HCT116 (cell line): Measurements from ENCODE around the gene KY. TPM values are rescaled to one million over a fixed set of nuclear protein-coding genes. Genes with fewer than 3 reads are reported as not detected.

ENCODE experiments used
- ATAC-seq: fragments of 200-7000 bp; cut with Tn5 transposase; 2 replicates; pipeline ENCODE4 v1.9.1; 2020; ENCODE audit warnings: mild to moderate bottlenecking, moderate library complexity
- BruUV-seq: library from RNA; stranded (reverse); fragments of 400-500 nt; replicated peaks from 2 replicates; lab custom pipeline; 2021; lab: Mats Ljungman, UMichigan
- CTCF ChIA-PET: fragments of 300-600 bp; sonication (Branson Sonifier 250); formaldehyde crosslinking; loops from one replicate; lab custom pipeline; 2021; ENCODE audit warnings: antibody characterized with exemption; lab: Charles Lee
- POLR2A ChIA-PET: fragments of 300-600, 350-600 bp; sonication (Branson Sonifier 250); formaldehyde crosslinking; loops from one replicate; lab custom pipeline; 2021; ENCODE audit warnings: antibody characterized with exemption; lab: Charles Lee
- RAD21 ChIA-PET, 2 experiments: fragments of 300-600 bp; sonication (Branson Sonifier 250); formaldehyde crosslinking; loops; one replicate each; lab custom pipeline; 2023; ENCODE audit warnings: low total read pairs in 2 of 2; ENCODE audit not compliant: uncharacterized antibody in 2 of 2, unreplicated experiment in 2 of 2, low non-redundant PET in 1 of 2; lab: Charles Lee
- DNase-seq: peaks from one replicate; pipeline ENCODE4 v3.0.0-alpha.2; 2010; ENCODE audit warnings: low read depth, low spot score
- H2AFZ ChIP-seq: fragments of 200-600 bp; shearing (Covaris generic), sonication (generic); 2 replicates; pipeline ENCODE4 v1.6.1; 2017; ENCODE audit warnings: low read depth, mixed run types, mixed read lengths, antibody characterized with exemption, low read length; ENCODE audit not compliant: poor library complexity, severe bottlenecking
- H3K27ac ChIP-seq: 2 replicates; pipeline ENCODE4 v1.5.1; 2012; ENCODE audit warnings: low read depth, low read length
- H3K27me3 ChIP-seq: fragments of 200-600 bp; sonication (generic); 2 replicates; pipeline ENCODE4 v1.6.1; 2016; ENCODE audit warnings: mixed run types, low read length, mixed read lengths; ENCODE audit not compliant: insufficient read depth
- H3K36me3 ChIP-seq, 2 experiments: fragments of 200-500 bp in 1 of 2; fragments of 200-600 bp in 1 of 2; sonication (Bioruptor generic) in 1 of 2; sonication (generic) in 1 of 2; 2 replicates each; pipeline versions ENCODE4 v1.5.1 to v1.6.1; 2014 to 2016; ENCODE audit warnings: low read length in 2 of 2, inconsistent platforms in 1 of 2, mixed read lengths in 1 of 2, mixed run types in 1 of 2; ENCODE audit not compliant: insufficient read depth in 2 of 2, control insufficient read depth in 1 of 2
- H3K4me1 ChIP-seq, 2 experiments: fragments of 200-600 bp in 1 of 2; sonication (generic) in 1 of 2; 2 replicates each; pipeline versions ENCODE4 v1.5.1 to v1.6.1; 2012 to 2017; ENCODE audit warnings: low read length in 2 of 2, inconsistent platforms in 1 of 2, mild to moderate bottlenecking in 1 of 2, mixed read lengths in 1 of 2, mixed run types in 1 of 2, moderate library complexity in 1 of 2; ENCODE audit not compliant: insufficient read depth in 2 of 2, control insufficient read depth in 1 of 2
- H3K4me2 ChIP-seq: fragments of 200-600 bp; sonication (generic); 2 replicates; pipeline ENCODE4 v1.6.1; 2017; ENCODE audit warnings: mixed run types, low read length, mixed read lengths
- H3K4me3 ChIP-seq, 2 experiments: fragments of 200-600 bp in 1 of 2; sonication (generic) in 1 of 2; replicated peaks in 1 of 2; 2 replicates each; pipeline ENCODE4 v1.5.1; 2011 to 2016; ENCODE audit warnings: low read length in 2 of 2, control low read depth in 1 of 2, low read depth in 1 of 2, mild to moderate bottlenecking in 1 of 2, mixed read lengths in 1 of 2, mixed run types in 1 of 2
- H3K79me2 ChIP-seq: fragments of 200-600 bp; sonication (generic); 2 replicates; pipeline ENCODE4 v1.6.1; 2017; ENCODE audit warnings: mild to moderate bottlenecking, mixed run types, low read length, moderate library complexity, mixed read lengths; ENCODE audit not compliant: insufficient read depth
- H3K9ac ChIP-seq: fragments of 200-600 bp; sonication (generic); 2 replicates; pipeline ENCODE4 v1.6.1; 2016; ENCODE audit warnings: low read length, mixed read lengths
- H3K9me2 ChIP-seq: fragments of 200-600 bp; sonication (generic), shearing (Covaris generic); 2 replicates; pipeline ENCODE4 v1.6.1; 2017; ENCODE audit warnings: mixed run types, mild to moderate bottlenecking, moderate library complexity; ENCODE audit not compliant: insufficient read depth
- H3K9me3 ChIP-seq, 2 experiments: fragments of 200-500 bp in 1 of 2; fragments of 200-600 bp in 1 of 2; sonication (Bioruptor generic) in 1 of 2; sonication (generic) in 1 of 2; 2 replicates each; pipeline ENCODE4 v1.6.1; 2014 to 2017; ENCODE audit warnings: low read length in 2 of 2, mixed read lengths in 2 of 2, inconsistent platforms in 1 of 2, low read depth in 1 of 2, mild to moderate bottlenecking in 1 of 2, mixed run types in 1 of 2, moderate library complexity in 1 of 2; ENCODE audit not compliant: control insufficient read depth in 1 of 2, insufficient read depth in 1 of 2
- H4K20me1 ChIP-seq: fragments of 200-600 bp; sonication (generic), shearing (Covaris generic); 2 replicates; pipeline ENCODE4 v1.6.1; 2017; ENCODE audit warnings: mixed run types, mild to moderate bottlenecking, moderate library complexity; ENCODE audit not compliant: insufficient read depth
- CBX3 ChIP-seq: IDR thresholded peaks from 2 replicates; pipeline ENCODE4 v1.6.1; 2012; ENCODE audit warnings: low read depth
- CEBPB ChIP-seq: IDR thresholded peaks from 2 replicates; pipeline ENCODE4 v1.6.1; 2012; ENCODE audit warnings: low read depth
- EGR1 ChIP-seq: IDR thresholded peaks from 2 replicates; pipeline ENCODE4 v1.6.1; 2012; ENCODE audit warnings: low read depth
- ELF1 ChIP-seq: IDR thresholded peaks from 2 replicates; pipeline ENCODE4 v1.6.1; 2012; ENCODE audit warnings: low read depth, borderline replicate concordance
- EZH2 ChIP-seq: fragments of 200-600 bp; sonication (generic); IDR thresholded peaks from 2 replicates; pipeline ENCODE4 v1.6.1; 2017; ENCODE audit warnings: antibody characterized with exemption, mixed run types
- EZH2phosphoT487 ChIP-seq: fragments of 200-600 bp; IDR thresholded peaks from 2 replicates; pipeline ENCODE4 v1.6.1; 2018; ENCODE audit warnings: antibody characterized with exemption, borderline replicate concordance
- FOSL1 ChIP-seq: IDR thresholded peaks from 2 replicates; pipeline ENCODE4 v1.6.1; 2012; ENCODE audit warnings: low read depth
- POLR2A ChIP-seq: IDR thresholded peaks from 2 replicates; pipeline ENCODE4 v1.7.0; 2011; ENCODE audit warnings: borderline replicate concordance; ENCODE audit not compliant: insufficient read depth, insufficient read length; ENCODE audit errors: extremely low read depth
- RAD21 ChIP-seq: IDR thresholded peaks from 2 replicates; pipeline ENCODE4 v1.6.1; 2012; ENCODE audit warnings: low read depth, mild to moderate bottlenecking
- SIN3A ChIP-seq: IDR thresholded peaks from 2 replicates; pipeline ENCODE4 v1.6.1; 2012; ENCODE audit warnings: low read depth
- SP1 ChIP-seq: IDR thresholded peaks from 2 replicates; pipeline ENCODE4 v1.6.1; 2012; ENCODE audit warnings: low read depth
- SRF ChIP-seq: IDR thresholded peaks from 2 replicates; pipeline ENCODE4 v1.6.1; 2012; ENCODE audit warnings: low read depth
- TCF7L2 ChIP-seq: IDR thresholded peaks from 2 replicates; pipeline ENCODE4 v1.7.0; 2011; ENCODE audit warnings: borderline replicate concordance, inconsistent platforms; ENCODE audit not compliant: insufficient read depth, insufficient read length; ENCODE audit errors: extremely low read depth
- YY1 ChIP-seq: IDR thresholded peaks from 2 replicates; pipeline ENCODE4 v1.6.1; 2011; ENCODE audit warnings: low read length, low read depth, moderate library complexity, mild to moderate bottlenecking; ENCODE audit not compliant: insufficient replicate concordance; ENCODE audit errors: extremely low read depth
- ZFX ChIP-seq: fragments of 450-650 bp; IDR thresholded peaks from 2 replicates; pipeline ENCODE4 v1.6.1; 2017
- ZNF274 ChIP-seq: fragments of 200-500 bp; sonication (Bioruptor generic); IDR thresholded peaks from 2 replicates; pipeline ENCODE4 v1.6.1; 2014; ENCODE audit warnings: mild to moderate bottlenecking, low read depth, low read length, inconsistent platforms
- intact Hi-C: fragments of 100-400 bp; cut with micrococcal nuclease; formaldehyde crosslinking; loops from 2 replicates; pipeline ENCODE4 v1.10.0; 2022
- total RNA-seq: library from RNA; stranded (reverse); gene quantifications from one replicate; pipeline ENCODE4 v1.2.1, GENCODE V29; 2021; ENCODE audit not compliant: unreplicated experiment
- TF ChIP-seq, protein P1 (sequence below): IDR thresholded peaks from 2 replicates; pipeline ENCODE4 v1.6.1; 2012
- TF ChIP-seq, protein P2 (sequence below): IDR thresholded peaks from 2 replicates; pipeline ENCODE4 v1.6.1; 2012; ENCODE audit warnings: low read depth
- TF ChIP-seq, protein P3 (sequence below): IDR thresholded peaks from 2 replicates; pipeline ENCODE4 v1.6.1; 2012
- TF ChIP-seq, protein P4 (sequence below): IDR thresholded peaks from 2 replicates; pipeline ENCODE4 v1.6.1; 2011; ENCODE audit warnings: mild to moderate bottlenecking, low read length, moderate library complexity; ENCODE audit not compliant: insufficient replicate concordance; ENCODE audit errors: extremely low read depth

KY gene
- total RNA-seq, 1 experiment from 2014 or later: not detected

DNA sequence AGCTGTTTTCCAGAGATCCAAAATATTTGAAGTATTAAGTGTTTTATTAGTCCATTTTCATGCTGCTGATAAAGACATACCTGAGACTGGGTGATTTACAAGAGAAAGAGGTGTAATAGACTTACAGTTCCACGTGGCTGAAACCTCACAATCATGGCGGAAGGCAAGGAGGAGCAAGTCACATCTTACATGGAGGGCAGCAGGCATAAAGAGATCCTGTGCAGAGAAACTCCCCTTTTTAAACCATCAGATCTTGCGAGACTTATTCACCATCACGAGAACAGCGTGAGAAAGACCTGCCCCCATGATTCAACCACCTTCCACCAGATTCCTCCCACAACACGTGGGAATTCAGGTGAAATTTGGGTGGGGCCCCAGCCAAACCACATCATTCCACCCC is 82.0 kb downstream of the KY start:
- intact Hi-C loops: no loop called here
- ATAC-seq: no peak
- no TSS peak for BruUV-seq
- Histone ChIP-seq H3K4me3 (no peak overlapping the region), H2AFZ (no peak overlapping the region), H3K36me3 (no peaks in the 10 kb centered on the region), H3K27ac (no peak overlapping the region), H3K9me2 (no peaks in the 10 kb centered on the region), H3K4me2 (no peak overlapping the region), H3K9ac (no peak overlapping the region), H4K20me1 (no peaks in the 10 kb centered on the region), H3K9me3 (no peaks in the 10 kb centered on the region), H3K27me3 (no peaks in the 10 kb centered on the region), H3K79me2 (no peaks in the 10 kb centered on the region), H3K4me1 (no peaks in the 10 kb centered on the region)
- POLR2A ChIA-PET: no interaction called here
- DNase-seq: no peak
- TF ChIP-seq CEBPB: no peak
- no peak for TF ChIP-seq EZH2
- TF ChIP-seq RAD21: no peak
- no peak for TF ChIP-seq EZH2phosphoT487
- no peak for TF ChIP-seq YY1
- TF ChIP-seq CBX3: no peak
- TF ChIP-seq EGR1: no peak
- TF ChIP-seq POLR2A: no peak
- TF ChIP-seq SIN3A: no peak
- TF ChIP-seq ELF1: no peak
- TF ChIP-seq, protein P1, sequence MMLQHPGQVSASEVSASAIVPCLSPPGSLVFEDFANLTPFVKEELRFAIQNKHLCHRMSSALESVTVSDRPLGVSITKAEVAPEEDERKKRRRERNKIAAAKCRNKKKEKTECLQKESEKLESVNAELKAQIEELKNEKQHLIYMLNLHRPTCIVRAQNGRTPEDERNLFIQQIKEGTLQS: no peak
- TF ChIP-seq SP1: no peak
- no peak for TF ChIP-seq FOSL1
- TF ChIP-seq, protein P2, sequence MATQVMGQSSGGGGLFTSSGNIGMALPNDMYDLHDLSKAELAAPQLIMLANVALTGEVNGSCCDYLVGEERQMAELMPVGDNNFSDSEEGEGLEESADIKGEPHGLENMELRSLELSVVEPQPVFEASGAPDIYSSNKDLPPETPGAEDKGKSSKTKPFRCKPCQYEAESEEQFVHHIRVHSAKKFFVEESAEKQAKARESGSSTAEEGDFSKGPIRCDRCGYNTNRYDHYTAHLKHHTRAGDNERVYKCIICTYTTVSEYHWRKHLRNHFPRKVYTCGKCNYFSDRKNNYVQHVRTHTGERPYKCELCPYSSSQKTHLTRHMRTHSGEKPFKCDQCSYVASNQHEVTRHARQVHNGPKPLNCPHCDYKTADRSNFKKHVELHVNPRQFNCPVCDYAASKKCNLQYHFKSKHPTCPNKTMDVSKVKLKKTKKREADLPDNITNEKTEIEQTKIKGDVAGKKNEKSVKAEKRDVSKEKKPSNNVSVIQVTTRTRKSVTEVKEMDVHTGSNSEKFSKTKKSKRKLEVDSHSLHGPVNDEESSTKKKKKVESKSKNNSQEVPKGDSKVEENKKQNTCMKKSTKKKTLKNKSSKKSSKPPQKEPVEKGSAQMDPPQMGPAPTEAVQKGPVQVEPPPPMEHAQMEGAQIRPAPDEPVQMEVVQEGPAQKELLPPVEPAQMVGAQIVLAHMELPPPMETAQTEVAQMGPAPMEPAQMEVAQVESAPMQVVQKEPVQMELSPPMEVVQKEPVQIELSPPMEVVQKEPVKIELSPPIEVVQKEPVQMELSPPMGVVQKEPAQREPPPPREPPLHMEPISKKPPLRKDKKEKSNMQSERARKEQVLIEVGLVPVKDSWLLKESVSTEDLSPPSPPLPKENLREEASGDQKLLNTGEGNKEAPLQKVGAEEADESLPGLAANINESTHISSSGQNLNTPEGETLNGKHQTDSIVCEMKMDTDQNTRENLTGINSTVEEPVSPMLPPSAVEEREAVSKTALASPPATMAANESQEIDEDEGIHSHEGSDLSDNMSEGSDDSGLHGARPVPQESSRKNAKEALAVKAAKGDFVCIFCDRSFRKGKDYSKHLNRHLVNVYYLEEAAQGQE: no peak
- no peak for TF ChIP-seq SRF
- TF ChIP-seq, protein P3, sequence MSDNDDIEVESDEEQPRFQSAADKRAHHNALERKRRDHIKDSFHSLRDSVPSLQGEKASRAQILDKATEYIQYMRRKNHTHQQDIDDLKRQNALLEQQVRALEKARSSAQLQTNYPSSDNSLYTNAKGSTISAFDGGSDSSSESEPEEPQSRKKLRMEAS: no peak
- TF ChIP-seq, protein P4, sequence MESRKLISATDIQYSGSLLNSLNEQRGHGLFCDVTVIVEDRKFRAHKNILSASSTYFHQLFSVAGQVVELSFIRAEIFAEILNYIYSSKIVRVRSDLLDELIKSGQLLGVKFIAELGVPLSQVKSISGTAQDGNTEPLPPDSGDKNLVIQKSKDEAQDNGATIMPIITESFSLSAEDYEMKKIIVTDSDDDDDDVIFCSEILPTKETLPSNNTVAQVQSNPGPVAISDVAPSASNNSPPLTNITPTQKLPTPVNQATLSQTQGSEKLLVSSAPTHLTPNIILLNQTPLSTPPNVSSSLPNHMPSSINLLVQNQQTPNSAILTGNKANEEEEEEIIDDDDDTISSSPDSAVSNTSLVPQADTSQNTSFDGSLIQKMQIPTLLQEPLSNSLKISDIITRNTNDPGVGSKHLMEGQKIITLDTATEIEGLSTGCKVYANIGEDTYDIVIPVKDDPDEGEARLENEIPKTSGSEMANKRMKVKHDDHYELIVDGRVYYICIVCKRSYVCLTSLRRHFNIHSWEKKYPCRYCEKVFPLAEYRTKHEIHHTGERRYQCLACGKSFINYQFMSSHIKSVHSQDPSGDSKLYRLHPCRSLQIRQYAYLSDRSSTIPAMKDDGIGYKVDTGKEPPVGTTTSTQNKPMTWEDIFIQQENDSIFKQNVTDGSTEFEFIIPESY: no peak
- no peak for TF ChIP-seq TCF7L2
- TF ChIP-seq ZFX: no peak
- TF ChIP-seq ZNF274: no peak
- CTCF ChIA-PET: no interaction called here
- RAD21 ChIA-PET: no interaction called here
